K562 (cell line): ENCODE measurements around the gene SFSWAP.

ENCODE experiments used
- EZH2 ChIP-seq: IDR thresholded peaks from 2 replicates; pipeline ENCODE4 v1.6.1; 2012; ENCODE audit warnings: low read depth, mild to moderate bottlenecking, inconsistent platforms, low read length, borderline replicate concordance
- FOXA3 ChIP-seq, 2 experiments: fragments of 450-650 bp in 1 of 2; sonication (generic) in 1 of 2; formaldehyde crosslinking; IDR thresholded peaks in 1 of 2; conservative IDR thresholded peaks in 1 of 2; 2 replicates each; pipeline versions ENCODE4 v1.4.0 to v1.8.0; 2020 to 2022; ENCODE audit warnings: mild to moderate bottlenecking in 2 of 2, missing genetic modification reagents in 1 of 2
- GABPA ChIP-seq: fragments of 200-800 bp; sonication (Bioruptor generic); conservative IDR thresholded peaks from 2 replicates; pipeline ENCODE4 v1.6.1; 2016; ENCODE audit warnings: low read depth, missing genetic modification characterization, missing compliant biosample characterization
- MAFF ChIP-seq: IDR thresholded peaks from 2 replicates; pipeline ENCODE4 v1.6.1; 2012; ENCODE audit warnings: low read length, improper control_type of control experiment
- MYBL2 ChIP-seq, 2 experiments: fragments of 450-650 bp in 1 of 2; sonication (generic) in 1 of 2; formaldehyde crosslinking in 1 of 2; IDR thresholded peaks; 2 replicates each; pipeline versions ENCODE4 v1.6.1 to v1.8.1; 2017 to 2022; ENCODE audit warnings: borderline replicate concordance in 1 of 2, inconsistent platforms in 1 of 2, low read depth in 1 of 2, mild to moderate bottlenecking in 1 of 2, missing genetic modification reagents in 1 of 2, moderate library complexity in 1 of 2
- NFIC ChIP-seq: fragments of 450-650 bp; IDR thresholded peaks from 2 replicates; pipeline ENCODE4 v1.6.1; 2017; ENCODE audit warnings: mild to moderate bottlenecking, inconsistent platforms
- POLR2A ChIP-seq: fragments of 450-650 bp; conservative IDR thresholded peaks from 2 replicates; pipeline ENCODE4 v1.6.1; 2016
- SIN3B ChIP-seq: fragments of 450-650 bp; IDR thresholded peaks from 2 replicates; pipeline ENCODE4 v1.6.1; 2017; ENCODE audit warnings: low read depth, mild to moderate bottlenecking, moderate library complexity
- TARDBP ChIP-seq: fragments of 450-650 bp; IDR thresholded peaks from 2 replicates; pipeline ENCODE4 v1.6.1; 2016

- TF ChIP-seq TARDBP: no peak
- no peak for TF ChIP-seq GABPA (tag)
- TF ChIP-seq EZH2: no peak
- no peak for TF ChIP-seq MAFF
- no peak for TF ChIP-seq NFIC
- no peak for TF ChIP-seq FOXA3 (CRISPR knock-in tag; conservative IDR thresholded peaks at IDR 0.05 in 1 of 2, IDR thresholded peaks at IDR 0.05 in 1 of 2)
- no peak for TF ChIP-seq MYBL2 (IDR thresholded peaks at IDR 0.05; ENCODE audit: low read depth)
- no peak for TF ChIP-seq MYBL2 (CRISPR knock-in tag; IDR thresholded peaks at IDR 0.05; ENCODE audit: borderline replicate concordance)
- TF ChIP-seq SIN3B: no peak
- no peak for TF ChIP-seq POLR2A
Observed at GRCh38 chr12:131704509-131704908, 6.4 kb upstream of the SFSWAP start.
